T-helper 9 cell (primary cell): ENCODE data around the gene SLMAP.

Experiments
- DNase-seq: peaks from one replicate; pipeline ENCODE4 v3.0.0-alpha.2; 2020

SLMAP gene

GRCh38 chr3:57946970-57947381 is 190.9 kb downstream of the SLMAP start:
- DNase-seq = no peak

- no peak for DNase-seq
Observed at GRCh38 chr3:57948080-57948671, 192.1 kb downstream of the SLMAP start.

GRCh38 chr3:57948781-57949242 is 192.7 kb downstream of the SLMAP start:
- DNase-seq = no peak

- no peak for DNase-seq
Observed at GRCh38 chr3:57949344-57949743, 193.2 kb downstream of the SLMAP start.

- DNase-seq = no peak
Observed at GRCh38 chr3:57949785-57950615, 193.9 kb downstream of the SLMAP start.

GRCh38 chr3:57951066-57951882 is 195.2 kb downstream of the SLMAP start:
- DNase-seq = no peak

- no peak for DNase-seq
Observed at GRCh38 chr3:57952208-57952631, 196.1 kb downstream of the SLMAP start.

- DNase-seq = no peak
Observed at GRCh38 chr3:57952651-57953050, 196.5 kb downstream of the SLMAP start.

- DNase-seq = no peak
Observed at GRCh38 chr3:57953576-57953975, 197.5 kb downstream of the SLMAP start.

GRCh38 chr3:57956119-57956832 is 200.2 kb downstream of the SLMAP start:
- DNase-seq = no peak

- no peak for DNase-seq
Observed at GRCh38 chr3:57956833-57957174, 200.7 kb downstream of the SLMAP start.

- DNase-seq = no peak
Observed at GRCh38 chr3:57957824-57958223, 201.7 kb downstream of the SLMAP start.

GRCh38 chr3:57958642-57959422 is 202.7 kb downstream of the SLMAP start:
- no peak for DNase-seq

GRCh38 chr3:57959423-57960173 is 203.5 kb downstream of the SLMAP start:
- no peak for DNase-seq

- no peak for DNase-seq
Observed at GRCh38 chr3:57960174-57960505, 204.0 kb downstream of the SLMAP start.

GRCh38 chr3:57961177-57961827 is 205.2 kb downstream of the SLMAP start:
- DNase-seq = no peak

GRCh38 chr3:57961828-57962447 is 205.8 kb downstream of the SLMAP start:
- no peak for DNase-seq

- DNase-seq = no peak
Observed at GRCh38 chr3:57962448-57962834, 206.3 kb downstream of the SLMAP start.

- DNase-seq = no peak
Observed at GRCh38 chr3:57963811-57964346, 207.8 kb downstream of the SLMAP start.

GRCh38 chr3:57966829-57967228 is 210.7 kb downstream of the SLMAP start:
- no peak for DNase-seq
